Esophagus muscularis mucosa (tissue), 4 donors: ENCODE data around the gene KCNJ16. TPM values are rescaled to one million over a fixed set of nuclear protein-coding genes. Genes with fewer than 3 reads are reported as not detected.

ENCODE experiments used
- DNase-seq: peaks from one replicate; pipeline ENCODE4 v3.0.0-alpha.2; 2017; ENCODE audit errors: extremely low spot score
- H3K27ac ChIP-seq, 4 donors: fragments of 200-600 bp; sonication (generic); replicated peaks in 1 of 4; 1 replicate in 3 of 4; 2 replicates in 1 of 4; pipeline ENCODE4 v1.5.1; 2016 to 2019; ENCODE audit warnings: mild to moderate bottlenecking in 1 of 4
- H3K27me3 ChIP-seq, 4 donors: fragments of 200-600 bp; sonication (generic); one replicate each; pipeline versions ENCODE4 v1.5.1 to v1.6.0; 2016 to 2019
- H3K36me3 ChIP-seq, 4 donors: fragments of 200-600 bp; sonication (generic); one replicate each; pipeline ENCODE4 v1.5.1; 2016 to 2019
- H3K4me1 ChIP-seq, 4 donors: fragments of 200-600 bp; sonication (generic); one replicate each; pipeline ENCODE4 v1.5.1; 2016 to 2019
- H3K4me3 ChIP-seq, 4 donors: fragments of 200-600 bp; sonication (generic); 1 replicate in 2 of 4; 2 replicates in 2 of 4; pipeline ENCODE4 v1.5.1; 2016 to 2019; ENCODE audit warnings: mild to moderate bottlenecking in 4 of 4, moderate library complexity in 1 of 4
- H3K9me3 ChIP-seq, 4 donors: fragments of 200-600 bp; sonication (generic); 1 replicate in 3 of 4; 2 replicates in 1 of 4; pipeline ENCODE4 v1.5.1; 2016 to 2019
- EP300 ChIP-seq: sonication (generic); formaldehyde crosslinking; IDR thresholded peaks from one replicate; pipeline ENCODE4 v1.6.1; 2017; ENCODE audit warnings: antibody characterized with exemption
- POLR2A ChIP-seq: fragments of 450-650 bp; IDR thresholded peaks from one replicate; pipeline ENCODE4 v1.6.1; 2017; ENCODE audit warnings: antibody characterized with exemption, moderate library complexity, mild to moderate bottlenecking, low read depth
- POLR2AphosphoS5 ChIP-seq, 2 donors: sonication (generic); formaldehyde crosslinking; IDR thresholded peaks; one replicate each; pipeline ENCODE4 v1.6.1; 2017; ENCODE audit warnings: antibody characterized with exemption in 2 of 2
- WGBS: methylation state at CpG from one replicate; pipeline ENCODE4 v1.1.5; 2018; 5-methylcytosine and 5-hydroxymethylcytosine counted together
- intact Hi-C: fragments of 100-400 bp; cut with DNase I; formaldehyde crosslinking; loops from one replicate; pipeline ENCODE4 v1.15.1; 2023
- total RNA-seq, 4 donors: library from RNA; depleted of rRNA; stranded (reverse); fragments of >200 nt; gene quantifications; one replicate each; pipeline versions ENCODE4 v1.1.0 to v1.2.1, GENCODE V29; 2016
- TF ChIP-seq, protein P1 (sequence below), 3 experiments: fragments of 200-600 bp in 2 of 3; fragments of 450-650 bp in 1 of 3; sonication (generic) in 2 of 3; IDR thresholded peaks; one replicate each; pipeline ENCODE4 v1.5.1; 2017 to 2019; ENCODE audit warnings: antibody characterized with exemption in 3 of 3, mild to moderate bottlenecking in 2 of 3, moderate library complexity in 1 of 3

KCNJ16 gene
- total RNA-seq, 4 donors from 2014 or later: 0.78 to 0.86 (median 0.83) TPM; not detected in 1

DNA sequence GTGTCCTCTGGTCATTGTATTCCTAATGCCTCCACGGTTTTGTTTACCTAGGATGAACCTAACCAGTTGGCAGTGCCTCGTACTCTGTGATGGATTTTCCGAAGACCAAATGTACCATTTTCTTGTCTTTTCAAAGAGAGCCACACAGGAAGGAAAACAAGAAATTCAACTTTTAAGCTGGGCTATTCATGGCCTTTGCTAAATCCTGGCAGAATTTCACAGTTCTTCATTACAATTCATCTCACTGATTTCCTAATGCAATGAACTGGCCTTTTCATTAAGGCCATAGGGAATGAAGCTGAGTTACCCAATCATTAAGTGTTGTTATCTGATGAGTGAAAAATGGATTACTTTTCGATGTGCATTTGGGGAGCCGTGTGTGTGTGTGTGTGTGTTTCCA lies 7.9 kb upstream of the KCNJ16 start:
- no peak for DNase-seq
- Histone ChIP-seq H3K27ac (no peak overlapping the region), H3K27me3 (no peaks in the 10 kb centered on the region), H3K9me3 (no peaks in the 10 kb centered on the region), H3K4me1 (no peaks in the 10 kb centered on the region), H3K4me3 (no peak overlapping the region), H3K36me3 (no peaks in the 10 kb centered on the region)
- TF ChIP-seq, protein P1, sequence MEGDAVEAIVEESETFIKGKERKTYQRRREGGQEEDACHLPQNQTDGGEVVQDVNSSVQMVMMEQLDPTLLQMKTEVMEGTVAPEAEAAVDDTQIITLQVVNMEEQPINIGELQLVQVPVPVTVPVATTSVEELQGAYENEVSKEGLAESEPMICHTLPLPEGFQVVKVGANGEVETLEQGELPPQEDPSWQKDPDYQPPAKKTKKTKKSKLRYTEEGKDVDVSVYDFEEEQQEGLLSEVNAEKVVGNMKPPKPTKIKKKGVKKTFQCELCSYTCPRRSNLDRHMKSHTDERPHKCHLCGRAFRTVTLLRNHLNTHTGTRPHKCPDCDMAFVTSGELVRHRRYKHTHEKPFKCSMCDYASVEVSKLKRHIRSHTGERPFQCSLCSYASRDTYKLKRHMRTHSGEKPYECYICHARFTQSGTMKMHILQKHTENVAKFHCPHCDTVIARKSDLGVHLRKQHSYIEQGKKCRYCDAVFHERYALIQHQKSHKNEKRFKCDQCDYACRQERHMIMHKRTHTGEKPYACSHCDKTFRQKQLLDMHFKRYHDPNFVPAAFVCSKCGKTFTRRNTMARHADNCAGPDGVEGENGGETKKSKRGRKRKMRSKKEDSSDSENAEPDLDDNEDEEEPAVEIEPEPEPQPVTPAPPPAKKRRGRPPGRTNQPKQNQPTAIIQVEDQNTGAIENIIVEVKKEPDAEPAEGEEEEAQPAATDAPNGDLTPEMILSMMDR (IDR thresholded peaks at IDR 0.05): no peak
- TF ChIP-seq POLR2AphosphoS5 (IDR thresholded peaks at IDR 0.05) (no peak), POLR2A (no peak), EP300 (no peak)
- WGBS: 68% methylated on average over 5 of the region's 5 CpGs
- intact Hi-C loops: no loop called here

GRCh38 chr17:70070305-70071027 lies 4.6 kb upstream of the KCNJ16 start:
- no peak for TF ChIP-seq POLR2AphosphoS5 (IDR thresholded peaks at IDR 0.05)
- TF ChIP-seq, protein P1 (IDR thresholded peaks at IDR 0.05): no peak
- TF ChIP-seq POLR2A: no peak
- TF ChIP-seq EP300: no peak
- Histone ChIP-seq H3K27me3 (no peaks in the 10 kb centered on the region), H3K36me3 (no peaks in the 10 kb centered on the region), H3K27ac (no peak overlapping the region), H3K9me3 (no peaks in the 10 kb centered on the region), H3K4me1 (no peaks in the 10 kb centered on the region), H3K4me3 (no peak overlapping the region)
- intact Hi-C loops: no loop called here
- WGBS: 64% methylated on average over 3 of the region's 3 CpGs
- no peak for DNase-seq

GRCh38 chr17:70071127-70071526 lies 3.9 kb upstream of the KCNJ16 start:
- no peak for TF ChIP-seq POLR2AphosphoS5 (IDR thresholded peaks at IDR 0.05)
- no peak for TF ChIP-seq POLR2A
- TF ChIP-seq, protein P1 (IDR thresholded peaks at IDR 0.05): no peak
- TF ChIP-seq EP300: no peak
- Histone ChIP-seq H3K27ac (no peak overlapping the region), H3K9me3 (no peaks in the 10 kb centered on the region), H3K4me3 (no peak overlapping the region), H3K36me3 (no peaks in the 10 kb centered on the region), H3K4me1 (peaks cover 0 to 1% (median under 1%) of the 10 kb centered on the region in 4 donors), H3K27me3 (no peaks in the 10 kb centered on the region)
- DNase-seq: no peak
- WGBS: 95% methylated on average over 4 of the region's 4 CpGs
- intact Hi-C loops: no loop called here

DNA sequence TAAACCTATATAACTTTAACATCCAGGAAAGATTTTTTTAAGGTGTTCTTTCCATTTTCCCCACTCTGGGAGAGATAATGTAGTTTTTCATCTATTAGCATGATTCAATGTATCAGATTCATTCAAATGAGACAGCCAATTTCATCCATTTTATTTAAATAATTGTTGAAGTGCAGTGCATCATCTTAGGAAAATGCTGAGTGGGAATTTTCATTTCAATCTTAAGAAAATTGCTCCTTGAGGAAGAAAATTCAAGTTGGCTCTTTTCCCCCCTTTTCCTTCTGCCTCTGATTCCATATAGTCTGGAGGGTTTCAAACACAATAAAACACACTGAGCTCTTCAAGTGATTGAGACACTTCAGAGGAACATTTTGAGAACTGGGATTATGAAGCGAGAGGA lies 3.4 kb upstream of the KCNJ16 start:
- intact Hi-C loops: no loop called here
- H3K36me3 ChIP-seq: no peaks in the 10 kb centered on the region
- no peak overlapping the region for H3K4me3 ChIP-seq
- TF ChIP-seq, protein P1 (IDR thresholded peaks at IDR 0.05): no peak
- TF ChIP-seq POLR2AphosphoS5 (IDR thresholded peaks at IDR 0.05): no peak
- TF ChIP-seq POLR2A: no peak
- no peak for TF ChIP-seq EP300
- WGBS: 100% methylated on average over 1 of the region's 1 CpG
- no peak for DNase-seq
- H3K4me1 ChIP-seq: peaks cover 0 to 5% (median 2%) of the 10 kb centered on the region in 4 donors
- no peaks in the 10 kb centered on the region for H3K27me3 ChIP-seq
- no peaks in the 10 kb centered on the region for H3K9me3 ChIP-seq
- H3K27ac ChIP-seq: no peak overlapping the region
